Ascending aorta (tissue), 2 donors: ENCODE data around the gene CD163L1. TPM values are rescaled to one million over a fixed set of nuclear protein-coding genes. Genes with fewer than 3 reads are reported as not detected.
"Not testable (repeated sequence)": the region's sequence is repeated elsewhere in the genome, so short reads cannot be mapped to it uniquely, and the experiment has no call there.

Experiments
- DNase-seq, 2 donors: peaks; one replicate each; pipeline ENCODE4 v3.0.0-alpha.2; 2019; ENCODE audit warnings: low spot score in 2 of 2
- H3K27ac ChIP-seq, 2 donors: fragments of 200-600 bp; sonication (generic); one replicate each; pipeline ENCODE4 v1.5.1; 2016 to 2017; ENCODE audit warnings: mild to moderate bottlenecking in 1 of 2
- H3K27me3 ChIP-seq: fragments of 200-600 bp; sonication (generic); one replicate; pipeline ENCODE4 v1.5.1; 2017
- H3K36me3 ChIP-seq, 2 donors: fragments of 200-600 bp; sonication (generic); one replicate each; pipeline ENCODE4 v1.5.1; 2016
- H3K4me1 ChIP-seq, 2 donors: fragments of 200-600 bp; sonication (generic); one replicate each; pipeline ENCODE4 v1.5.1; 2016 to 2017; ENCODE audit warnings: mild to moderate bottlenecking in 1 of 2
- H3K4me3 ChIP-seq, 2 donors: fragments of 200-600 bp; sonication (generic); one replicate each; pipeline ENCODE4 v1.5.1; 2016 to 2017; ENCODE audit warnings: mild to moderate bottlenecking in 1 of 2
- H3K9me3 ChIP-seq, 2 donors: fragments of 200-600 bp; sonication (generic); one replicate each; pipeline ENCODE4 v1.5.1; 2016
- intact Hi-C: fragments of 100-400 bp; cut with DNase I; formaldehyde crosslinking; loops from one replicate; pipeline ENCODE4 v1.15.1; 2023
- total RNA-seq: library from RNA; depleted of rRNA; stranded (reverse); fragments of >200 nt; gene quantifications from one replicate; pipeline ENCODE4 v1.1.0, GENCODE V29; 2016
- TF ChIP-seq, protein P1 (sequence below), 3 experiments: fragments of 200-600 bp in 2 of 3; fragments of 450-650 bp in 1 of 3; sonication (generic) in 2 of 3; IDR thresholded peaks; one replicate each; pipeline ENCODE4 v1.5.1; 2016 to 2019; ENCODE audit warnings: antibody characterized with exemption in 3 of 3, mild to moderate bottlenecking in 1 of 3, moderate library complexity in 1 of 3

CD163L1 gene
- total RNA-seq, 1 donor from 2014 or later: not detected

GRCh38 chr12:7448099-7448498, 4.1 kb upstream of the CD163L1 start:
- intact Hi-C loops: no loop called here
- Histone ChIP-seq H3K4me1 (no peaks in the 10 kb centered on the region), H3K9me3 (no peaks in the 10 kb centered on the region), H3K4me3 (no peak overlapping the region), H3K36me3 (no peaks in the 10 kb centered on the region), H3K27me3 (no peaks in the 10 kb centered on the region), H3K27ac (no peak overlapping the region)
- TF ChIP-seq, protein P1, sequence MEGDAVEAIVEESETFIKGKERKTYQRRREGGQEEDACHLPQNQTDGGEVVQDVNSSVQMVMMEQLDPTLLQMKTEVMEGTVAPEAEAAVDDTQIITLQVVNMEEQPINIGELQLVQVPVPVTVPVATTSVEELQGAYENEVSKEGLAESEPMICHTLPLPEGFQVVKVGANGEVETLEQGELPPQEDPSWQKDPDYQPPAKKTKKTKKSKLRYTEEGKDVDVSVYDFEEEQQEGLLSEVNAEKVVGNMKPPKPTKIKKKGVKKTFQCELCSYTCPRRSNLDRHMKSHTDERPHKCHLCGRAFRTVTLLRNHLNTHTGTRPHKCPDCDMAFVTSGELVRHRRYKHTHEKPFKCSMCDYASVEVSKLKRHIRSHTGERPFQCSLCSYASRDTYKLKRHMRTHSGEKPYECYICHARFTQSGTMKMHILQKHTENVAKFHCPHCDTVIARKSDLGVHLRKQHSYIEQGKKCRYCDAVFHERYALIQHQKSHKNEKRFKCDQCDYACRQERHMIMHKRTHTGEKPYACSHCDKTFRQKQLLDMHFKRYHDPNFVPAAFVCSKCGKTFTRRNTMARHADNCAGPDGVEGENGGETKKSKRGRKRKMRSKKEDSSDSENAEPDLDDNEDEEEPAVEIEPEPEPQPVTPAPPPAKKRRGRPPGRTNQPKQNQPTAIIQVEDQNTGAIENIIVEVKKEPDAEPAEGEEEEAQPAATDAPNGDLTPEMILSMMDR (IDR thresholded peaks at IDR 0.05): no peak
- no peak for DNase-seq

DNA sequence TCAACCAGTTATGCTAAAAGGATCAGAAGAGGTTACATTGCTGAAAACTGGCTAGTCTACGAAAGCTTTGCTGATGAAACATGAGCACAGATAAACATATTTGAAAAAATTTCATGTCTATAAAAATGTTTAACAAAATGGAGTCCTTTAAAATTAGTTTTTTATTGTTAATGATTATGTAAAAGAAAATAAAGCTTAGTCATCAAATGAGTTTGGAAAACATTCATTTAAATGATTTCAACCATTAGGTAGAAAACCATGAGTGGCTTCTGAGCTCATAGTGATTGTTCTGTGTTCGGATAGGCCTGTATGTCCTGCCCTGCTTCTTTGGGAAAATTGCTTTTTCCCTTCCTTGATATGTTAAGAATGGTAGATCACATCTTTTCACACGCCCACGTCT, 584 bp upstream of the CD163L1 start:
- TF ChIP-seq, protein P1 (IDR thresholded peaks at IDR 0.05): no peak
- Histone ChIP-seq H3K9me3 (no peaks in the 10 kb centered on the region), H3K27ac (no peak overlapping the region), H3K27me3 (peaks cover 6% of the 10 kb centered on the region), H3K4me1 (no peaks in the 10 kb centered on the region), H3K36me3 (no peaks in the 10 kb centered on the region), H3K4me3 (no peak overlapping the region)
- DNase-seq: no peak
- intact Hi-C loops: no loop called here

- intact Hi-C loops: no loop called here
- DNase-seq: no peak
- Histone ChIP-seq H3K4me3 (no peak overlapping the region), H3K9me3 (no peaks in the 10 kb centered on the region), H3K4me1 (no peaks in the 10 kb centered on the region), H3K27ac (no peak overlapping the region), H3K36me3 (no peaks in the 10 kb centered on the region), H3K27me3 (peaks cover 7% of the 10 kb centered on the region)
- TF ChIP-seq, protein P1 (IDR thresholded peaks at IDR 0.05): no peak
Observed at GRCh38 chr12:7441216-7441615, 2.7 kb downstream of the CD163L1 start.

DNA sequence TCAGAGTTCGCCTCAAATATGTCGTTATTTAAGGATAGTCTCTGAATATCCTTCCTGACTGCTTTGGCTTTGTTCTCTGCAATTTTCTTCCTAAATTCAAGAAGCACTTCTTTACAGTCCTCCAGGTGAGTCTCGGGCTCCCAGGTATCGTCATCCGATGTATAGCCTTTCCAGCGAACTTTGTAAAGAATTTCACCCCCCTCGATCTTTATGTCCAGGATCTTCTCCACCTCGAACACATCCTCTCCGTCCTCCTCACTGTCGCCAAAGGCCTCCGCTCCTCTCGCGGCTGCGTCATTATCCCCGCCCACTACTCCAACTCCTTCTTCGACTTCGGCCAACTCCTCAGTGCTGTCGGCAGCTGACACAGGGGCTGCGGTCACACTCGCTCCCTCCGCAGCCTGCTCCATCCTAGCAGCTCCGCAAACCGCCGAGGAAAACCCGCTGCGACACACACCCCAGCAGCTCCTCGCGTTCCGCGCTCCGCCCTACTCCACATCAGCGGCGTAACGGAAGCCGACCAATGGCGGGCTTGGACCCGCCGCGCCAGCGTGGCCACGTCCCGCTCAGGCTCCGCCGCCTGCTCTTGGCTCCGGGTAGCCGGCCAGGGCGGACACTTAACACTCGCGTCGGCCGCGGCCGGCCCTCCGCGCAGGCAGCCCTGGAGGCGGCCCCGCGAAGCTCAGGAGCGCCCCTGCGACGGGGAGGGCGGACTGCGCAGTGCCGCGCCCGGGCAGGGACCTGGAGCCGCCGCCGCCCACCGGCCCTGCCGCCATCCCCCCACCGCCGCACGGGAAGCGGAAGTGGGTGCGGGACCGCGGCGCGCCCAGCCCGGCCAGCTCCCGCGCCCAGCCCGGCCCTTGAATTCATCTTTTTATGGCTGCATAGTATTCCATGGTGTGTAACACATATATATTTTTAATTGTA, 4.1 kb downstream of the CD163L1 start:
- DNase-seq: no peak
- TF ChIP-seq, protein P1 (IDR thresholded peaks at IDR 0.05): no peak
- Histone ChIP-seq H3K27ac (no peak overlapping the region), H3K27me3 (peaks cover 7% of the 10 kb centered on the region), H3K4me3 (peak overlapping the region; percentile 28 to 43), H3K36me3 (no peaks in the 10 kb centered on the region), H3K4me1 (no peaks in the 10 kb centered on the region), H3K9me3 (no peaks in the 10 kb centered on the region)
- intact Hi-C loops: no loop called here

GRCh38 chr12:7438291-7438995, 5.5 kb downstream of the CD163L1 start:
- H3K27ac ChIP-seq, H3K4me1 ChIP-seq, H3K36me3 ChIP-seq, H3K9me3 ChIP-seq, intact Hi-C loops, H3K4me3 ChIP-seq, H3K27me3 ChIP-seq, DNase-seq: not testable (repeated sequence)

- DNase-seq, H3K36me3 ChIP-seq, H3K4me3 ChIP-seq, H3K27me3 ChIP-seq, intact Hi-C loops, H3K27ac ChIP-seq, H3K9me3 ChIP-seq, H3K4me1 ChIP-seq: not testable (repeated sequence)
Observed at GRCh38 chr12:7437494-7437893, 6.5 kb downstream of the CD163L1 start.
